Psoas muscle (tissue), 8 donors: ENCODE data around the gene GRK5. TPM values are rescaled to one million over a fixed set of nuclear protein-coding genes. Genes with fewer than 3 reads are reported as not detected.

Experiments
- ATAC-seq, 4 donors: fragments of 200-7000 bp; cut with Tn5 transposase; one replicate each; pipeline ENCODE4 v1.9.1; 2020; ENCODE audit warnings: moderate library complexity in 3 of 4, mild to moderate bottlenecking in 2 of 4
- DNase-seq, 2 donors: peaks; one replicate each; pipeline ENCODE4 v3.0.0-alpha.2; 2020
- H3K27ac ChIP-seq: fragments of 200-600 bp; one replicate; pipeline ENCODE4 v1.8.0; 2022
- H3K27me3 ChIP-seq, 3 donors: fragments of 200-600 bp in 1 of 3; one replicate each; pipeline versions ENCODE4 v1.6.1 to v1.8.0; 2013 to 2022; ENCODE audit warnings: low read length in 2 of 3, mild to moderate bottlenecking in 2 of 3, moderate library complexity in 1 of 3; ENCODE audit not compliant: insufficient read depth in 3 of 3
- H3K36me3 ChIP-seq, 2 donors: fragments of 200-600 bp in 1 of 2; one replicate each; pipeline versions ENCODE4 v1.6.1 to v1.8.0; 2013 to 2022; ENCODE audit warnings: low read depth in 1 of 2, mild to moderate bottlenecking in 1 of 2, moderate library complexity in 1 of 2; ENCODE audit not compliant: insufficient read depth in 1 of 2
- H3K4me1 ChIP-seq: fragments of 200-600 bp; one replicate; pipeline ENCODE4 v1.8.0; 2022
- H3K4me3 ChIP-seq: fragments of 200-600 bp; one replicate; pipeline ENCODE4 v1.8.0; 2022; ENCODE audit warnings: mild to moderate bottlenecking
- H3K9me3 ChIP-seq: fragments of 200-600 bp; one replicate; pipeline ENCODE4 v1.8.0; 2022
- WGBS, 3 donors: extraction: QIAGEN DNeasy Blood & Tissue Kit; methylation state at CpG; one replicate each; pipeline versions ENCODE4 v1.1.6 to v1.1.7; 2013; 5-methylcytosine and 5-hydroxymethylcytosine counted together
- intact Hi-C, 2 donors: fragments of 100-400 bp; cut with DNase I; formaldehyde crosslinking; loops; one replicate each; pipeline versions ENCODE4 v1.11.0 to v1.14.2; 2022
- polyA plus RNA-seq, 3 donors: library from polyadenylated mRNA; stranded (reverse); fragments of 200-250 nt; gene quantifications; one replicate each; pipeline ENCODE4 v1.2.3, GENCODE V29; 2013
- total RNA-seq, 4 donors: library from RNA; stranded (reverse); fragmentation: NEBNext Ultra II Directional in 2 of 4; extraction: Animal tissue kit (Norgen Biotek cat#: 25700) in 2 of 4; gene quantifications; one replicate each; pipeline versions ENCODE4 v1.2.1 to v1.2.4, GENCODE V29; 2021 to 2023
- TF ChIP-seq, protein P1 (sequence below): fragments of 200-600 bp; IDR thresholded peaks from one replicate; pipeline ENCODE4 v1.8.0; 2022; ENCODE audit warnings: antibody characterized with exemption
- donor health status: healthy with polysubstance abuse.
- donor health status: DM: no; HTN: no; CAD: no; lungs with moderate emphysema.
- donor health status: Bipolar disorder and iron deficiency.
- donor health status: healthy.
- donor health status: DM: yes; HTN: yes; CAD: no.
- donor health status: DM: no; HTN: no; CAD: no.
- donor health status: DM: no; HTN: no; CAD: no.
- donor health status: DM: yes; HTN: yes; CAD: no.

The GRK5 gene
- total and polyA plus RNA-seq, 7 donors: 7.0 to 15.5 (median 8.0) TPM

- intact Hi-C loops: no loop called here
- no peaks in the 10 kb centered on the region for H3K9me3 ChIP-seq
- H3K27me3 ChIP-seq: no peaks in the 10 kb centered on the region
- H3K36me3 ChIP-seq: no peaks in the 10 kb centered on the region
- ATAC-seq (peak in 1 of 4 donors; percentile 40), DNase-seq (no peak)
- peaks cover 41% of the 10 kb centered on the region for H3K4me1 ChIP-seq
- H3K27ac ChIP-seq: no peak overlapping the region
- TF ChIP-seq, protein P1, sequence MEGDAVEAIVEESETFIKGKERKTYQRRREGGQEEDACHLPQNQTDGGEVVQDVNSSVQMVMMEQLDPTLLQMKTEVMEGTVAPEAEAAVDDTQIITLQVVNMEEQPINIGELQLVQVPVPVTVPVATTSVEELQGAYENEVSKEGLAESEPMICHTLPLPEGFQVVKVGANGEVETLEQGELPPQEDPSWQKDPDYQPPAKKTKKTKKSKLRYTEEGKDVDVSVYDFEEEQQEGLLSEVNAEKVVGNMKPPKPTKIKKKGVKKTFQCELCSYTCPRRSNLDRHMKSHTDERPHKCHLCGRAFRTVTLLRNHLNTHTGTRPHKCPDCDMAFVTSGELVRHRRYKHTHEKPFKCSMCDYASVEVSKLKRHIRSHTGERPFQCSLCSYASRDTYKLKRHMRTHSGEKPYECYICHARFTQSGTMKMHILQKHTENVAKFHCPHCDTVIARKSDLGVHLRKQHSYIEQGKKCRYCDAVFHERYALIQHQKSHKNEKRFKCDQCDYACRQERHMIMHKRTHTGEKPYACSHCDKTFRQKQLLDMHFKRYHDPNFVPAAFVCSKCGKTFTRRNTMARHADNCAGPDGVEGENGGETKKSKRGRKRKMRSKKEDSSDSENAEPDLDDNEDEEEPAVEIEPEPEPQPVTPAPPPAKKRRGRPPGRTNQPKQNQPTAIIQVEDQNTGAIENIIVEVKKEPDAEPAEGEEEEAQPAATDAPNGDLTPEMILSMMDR: no peak
- 38 to 57% (median 43%) methylated on average over 11 of the region's 11 CpGs for WGBS, 3 donors
- H3K4me3 ChIP-seq: no peak overlapping the region
Observed at GRCh38 chr10:119364645-119365600, 157.6 kb downstream of the GRK5 start.

GRCh38 chr10:119365773-119366599 is 158.6 kb downstream of the GRK5 start:
- peak overlapping the region; percentile 27 for H3K27ac ChIP-seq
- no peaks in the 10 kb centered on the region for H3K9me3 ChIP-seq
- DNase-seq (peak; percentile 69 to 85), ATAC-seq (peak; percentile 39 to 60 (median 50))
- WGBS, 3 donors: 31 to 49% (median 36%) methylated on average over 12 of the region's 12 CpGs
- H3K4me1 ChIP-seq: peaks cover 45% of the 10 kb centered on the region
- TF ChIP-seq, protein P1: no peak
- H3K27me3 ChIP-seq: no peaks in the 10 kb centered on the region
- intact Hi-C loops: no loop called here
- H3K4me3 ChIP-seq: no peak overlapping the region
- no peaks in the 10 kb centered on the region for H3K36me3 ChIP-seq

GRCh38 chr10:119367841-119368549 is 160.6 kb downstream of the GRK5 start:
- peaks cover 0 to 5% (median 0%) of the 10 kb centered on the region in 3 donors for H3K27me3 ChIP-seq
- H3K9me3 ChIP-seq: no peaks in the 10 kb centered on the region
- H3K27ac ChIP-seq: peak overlapping the region; percentile 73
- peaks cover 50% of the 10 kb centered on the region for H3K4me1 ChIP-seq
- no peaks in the 10 kb centered on the region for H3K36me3 ChIP-seq
- WGBS, 3 donors: 75 to 85% (median 82%) methylated on average over 19 to 21 of the region's 21 CpGs
- H3K4me3 ChIP-seq: no peak overlapping the region
- intact Hi-C loops: no loop called here
- no peak for DNase-seq
- TF ChIP-seq, protein P1: no peak
- ATAC-seq: no peak

DNA sequence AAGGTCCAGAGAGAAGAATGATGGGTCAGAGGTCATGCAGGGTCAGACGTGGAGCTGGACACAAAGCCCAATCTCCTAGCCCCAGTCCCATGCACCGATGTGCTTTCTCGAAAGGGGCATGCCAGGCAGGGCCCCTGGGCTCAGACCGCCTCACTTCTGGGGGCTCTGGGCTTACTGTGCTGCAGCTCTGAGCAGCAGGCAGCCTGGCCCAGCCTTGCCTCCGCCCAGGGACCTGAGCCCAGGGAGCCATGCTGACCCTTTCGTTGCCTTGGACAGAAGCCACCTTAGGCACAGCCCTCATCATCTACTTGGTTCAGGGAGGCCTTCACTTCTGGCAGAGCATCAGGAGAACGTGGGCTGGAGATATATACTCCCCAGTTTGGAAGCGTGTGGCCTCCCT is 161.2 kb downstream of the GRK5 start:
- intact Hi-C loops: no loop called here
- peak overlapping the region; percentile 73 for H3K27ac ChIP-seq
- H3K4me3 ChIP-seq: no peak overlapping the region
- TF ChIP-seq, protein P1: no peak
- peaks cover 0 to 5% (median 0%) of the 10 kb centered on the region in 3 donors for H3K27me3 ChIP-seq
- WGBS, 3 donors: 67 to 74% (median 73%) methylated on average over 8 of the region's 8 CpGs
- no peaks in the 10 kb centered on the region for H3K9me3 ChIP-seq
- peaks cover 47% of the 10 kb centered on the region for H3K4me1 ChIP-seq
- H3K36me3 ChIP-seq: no peaks in the 10 kb centered on the region
- ATAC-seq: no peak
- no peak for DNase-seq
